HG03354 (cell line): Measurements from ENCODE around the gene KRT32.

ENCODE experiments used
- ATAC-seq: cut with Tn5 transposase; IDR thresholded peaks from one replicate; pipeline ENCODE4 v1.9.1; 2021; ENCODE audit warnings: mild to moderate bottlenecking; ENCODE audit not compliant: unreplicated experiment, poor library complexity, severe bottlenecking

KRT32 gene

GRCh38 chr17:41494524-41494923 lies 27.3 kb upstream of the KRT32 start:
- ATAC-seq, result no peak

- no peak for ATAC-seq
These were observed 25.6 kb upstream of the KRT32 start for GRCh38 chr17:41492771-41493170.

DNA sequence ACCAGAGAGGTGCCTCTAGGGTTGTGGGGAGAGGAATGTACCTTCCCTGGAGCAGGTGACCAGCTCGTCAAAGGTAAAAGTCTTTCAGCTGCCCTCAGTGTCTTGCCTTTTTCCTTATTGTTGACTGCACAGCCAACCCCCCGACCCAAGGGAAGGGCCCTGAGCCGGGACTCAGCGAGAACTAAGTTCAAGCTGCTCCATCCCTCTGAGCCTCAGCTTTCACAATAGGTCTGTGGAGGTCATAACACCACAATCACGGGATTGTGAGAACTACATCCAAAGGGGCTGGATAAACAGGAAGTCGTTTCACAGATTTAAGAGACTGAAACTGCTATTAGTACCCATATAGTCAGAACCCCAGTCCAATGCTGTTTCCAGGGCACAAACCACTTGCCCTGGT lies 25.2 kb upstream of the KRT32 start:
- no peak for ATAC-seq

GRCh38 chr17:41491476-41491875 lies 24.3 kb upstream of the KRT32 start:
- no peak for ATAC-seq

DNA sequence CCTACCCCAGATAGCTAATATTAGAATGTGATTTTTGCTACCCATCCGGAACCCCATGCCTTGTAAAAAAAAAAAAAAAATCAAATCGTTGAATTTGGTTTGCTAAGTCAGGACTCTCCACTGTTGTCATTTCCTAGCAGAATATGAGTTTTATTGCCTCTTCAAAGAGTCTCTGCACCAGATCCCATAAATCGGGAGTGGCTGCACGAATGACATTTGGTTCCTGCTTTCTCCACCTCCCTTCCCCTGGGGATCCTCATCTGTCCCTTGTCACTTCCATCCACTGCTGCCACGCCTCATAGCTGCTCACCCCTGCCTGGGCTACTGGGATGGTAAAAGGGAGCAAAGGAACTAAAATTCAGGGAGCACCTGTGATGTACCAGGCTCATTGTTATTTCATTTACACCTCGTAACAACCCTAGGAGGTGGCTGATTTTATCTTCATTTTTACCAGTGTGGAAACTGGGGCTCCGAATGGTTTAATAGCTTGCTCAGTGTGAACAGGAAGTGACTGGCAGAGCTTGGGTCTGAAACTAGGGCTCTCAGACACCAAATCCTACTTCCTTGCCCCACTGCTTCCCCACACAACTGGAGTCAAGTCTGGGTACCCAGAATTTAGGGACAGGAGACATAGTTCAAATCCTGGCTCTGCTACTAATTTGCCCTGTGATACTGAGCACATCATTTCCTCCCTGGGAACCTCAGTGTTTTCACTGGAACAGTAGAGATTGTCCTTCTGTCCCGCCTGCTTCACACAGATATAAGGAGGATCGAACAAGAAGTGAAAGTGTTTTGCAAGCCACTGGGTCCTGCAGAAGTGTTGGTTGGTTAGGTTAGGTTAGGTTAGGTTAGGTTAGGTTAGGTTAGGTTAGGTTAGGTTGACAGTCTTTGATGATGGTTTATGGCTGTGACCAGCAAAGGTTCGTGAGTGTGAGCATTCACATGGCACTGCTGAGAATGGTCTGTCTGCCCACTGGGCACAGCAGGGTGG lies 23.1 kb upstream of the KRT32 start:
- no peak for ATAC-seq

DNA sequence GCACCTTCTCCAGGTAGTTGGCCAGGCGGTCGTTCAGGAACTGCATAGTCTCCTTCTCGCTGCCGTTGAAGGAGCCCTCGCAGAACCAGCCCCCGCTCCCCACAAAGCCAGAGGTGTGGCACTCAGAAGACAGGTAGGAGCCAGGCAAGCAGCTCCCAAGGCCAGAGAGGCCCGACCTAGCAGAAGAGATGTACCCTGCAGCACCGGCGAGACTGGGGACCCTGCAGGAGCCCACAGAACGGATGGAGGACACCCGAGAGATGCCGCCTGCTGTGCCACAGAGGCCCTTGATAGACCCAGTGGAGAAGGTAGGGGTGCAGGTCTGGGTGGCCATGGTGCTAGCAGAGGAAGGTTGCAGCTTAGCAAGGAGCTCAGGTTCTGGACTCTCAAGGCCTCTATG lies 22.3 kb upstream of the KRT32 start, which contains the start of gene KRT36:
Gene KRT36 (minus strand): TSS at position 380 of the 400 bp plus-strand sequence. CDS start 46 bp downstream, at position 334.
- ATAC-seq, result no peak

DNA sequence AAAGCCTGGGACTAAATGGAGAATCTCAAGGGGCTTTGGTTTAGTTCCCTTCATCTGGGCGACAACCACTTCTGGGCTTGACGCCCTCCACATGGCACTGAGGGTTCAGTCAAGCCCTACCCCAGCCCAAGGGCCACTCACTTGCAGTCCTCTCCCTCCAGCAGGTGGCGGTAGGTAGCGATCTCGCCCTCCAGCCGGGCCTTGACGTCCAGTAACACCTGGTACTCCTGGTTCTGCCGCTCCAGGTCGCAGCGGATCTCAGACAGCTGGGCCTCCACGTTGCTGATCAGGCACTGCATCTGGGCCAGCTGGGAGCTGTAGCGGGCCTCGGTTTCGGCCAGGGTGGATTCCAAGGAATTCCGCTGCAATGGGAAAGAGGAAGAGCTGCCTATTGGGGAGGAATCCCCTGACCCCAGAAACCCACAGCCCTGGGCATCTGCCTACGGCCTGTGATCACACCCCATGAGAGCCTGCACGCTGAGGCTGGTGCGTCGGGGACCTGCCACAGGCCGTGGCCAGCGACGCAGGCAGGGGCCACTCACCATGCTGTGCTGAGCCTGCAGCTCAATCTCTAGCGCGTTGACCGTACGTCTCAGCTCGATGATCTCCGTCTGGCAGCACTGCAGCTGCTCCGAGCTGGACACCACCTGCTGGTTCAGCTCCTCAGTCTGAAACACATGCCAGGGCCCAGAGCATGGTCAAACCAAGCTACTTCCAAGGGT lies 19.8 kb upstream of the KRT32 start:
- ATAC-seq, result no peak

DNA sequence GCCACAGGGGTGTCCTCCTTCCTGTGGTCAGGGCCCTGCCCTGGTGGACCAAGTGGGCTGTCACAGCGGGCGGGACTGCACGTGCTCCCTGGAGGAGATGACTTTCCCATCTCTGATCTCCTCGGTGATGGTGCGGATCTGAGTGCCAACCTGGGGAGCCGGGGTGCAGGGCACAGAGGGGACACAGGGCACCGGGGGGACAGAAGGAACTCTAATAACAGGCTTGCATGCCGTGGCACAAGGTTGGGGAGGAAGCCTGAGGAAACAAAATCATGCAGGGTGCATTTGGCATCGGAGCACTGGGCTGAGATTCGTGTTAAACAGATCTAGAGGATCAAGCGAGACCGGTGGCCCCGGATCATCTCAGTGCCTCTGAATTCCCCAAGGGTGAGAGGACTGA lies 19.1 kb upstream of the KRT32 start:
- no peak for ATAC-seq

- no peak for ATAC-seq
These were observed 18.0 kb upstream of the KRT32 start for GRCh38 chr17:41484920-41485904.

- no peak for ATAC-seq
These were observed 17.0 kb upstream of the KRT32 start for GRCh38 chr17:41483991-41484826.

- ATAC-seq, result no peak
These were observed 16.3 kb upstream of the KRT32 start for GRCh38 chr17:41483531-41483930.

GRCh38 chr17:41481036-41481435 lies 13.8 kb upstream of the KRT32 start, which contains the start of gene KRT35:
Gene KRT35, minus strand, starts transcription at chr17:41481151. Its CDS starts 54 bp downstream, at chr17:41481097.
- no peak for ATAC-seq

DNA sequence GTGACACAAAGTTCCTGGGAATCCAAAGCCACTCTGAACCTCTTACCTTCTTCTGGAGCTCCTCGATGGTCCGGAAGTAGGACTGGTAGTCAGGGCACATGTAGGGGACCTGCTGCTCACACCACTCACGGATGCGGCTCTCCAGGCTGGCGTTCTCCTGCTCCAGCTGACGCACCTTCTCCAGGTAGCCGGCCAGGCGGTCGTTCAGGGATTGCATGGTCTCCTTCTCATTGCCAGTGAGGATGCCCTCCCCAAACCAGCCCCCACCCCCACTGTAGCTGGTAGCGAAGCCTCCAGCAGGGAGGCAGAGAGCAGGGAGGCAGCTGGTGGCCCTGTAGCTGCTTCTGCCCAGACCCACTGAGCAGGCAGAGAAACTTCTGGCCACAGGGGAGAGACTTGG lies 13.4 kb upstream of the KRT32 start:
- no peak for ATAC-seq

GRCh38 chr17:41480136-41480535 lies 12.9 kb upstream of the KRT32 start:
- no peak for ATAC-seq

DNA sequence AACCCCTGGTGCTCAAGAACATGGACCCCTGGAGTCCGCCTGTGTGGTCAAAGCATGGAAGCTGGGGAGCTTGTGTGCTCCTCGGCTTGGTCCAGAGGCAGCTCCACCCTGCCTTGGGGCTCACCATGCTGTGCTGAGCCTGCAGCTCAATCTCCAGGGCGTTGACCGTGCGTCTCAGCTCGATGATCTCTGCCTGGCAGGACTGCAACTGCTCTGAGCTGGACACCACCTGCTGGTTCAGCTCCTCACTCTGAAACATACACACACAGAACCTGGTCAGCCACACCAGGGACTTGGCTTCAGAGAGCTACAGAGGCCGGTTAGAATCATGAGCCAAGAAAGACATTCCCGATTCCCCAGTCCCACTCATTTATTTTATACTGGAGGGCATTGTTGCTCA lies 11.1 kb upstream of the KRT32 start:
- no peak for ATAC-seq

GRCh38 chr17:41476866-41477815 lies 10.0 kb upstream of the KRT32 start:
- no peak for ATAC-seq

GRCh38 chr17:41475421-41475820 lies 8.2 kb upstream of the KRT32 start:
- ATAC-seq, result no peak

- no peak for ATAC-seq
These were observed 7.7 kb upstream of the KRT32 start for GRCh38 chr17:41474863-41475262.
